Retinal pigment epithelial cell (primary cell): ENCODE results near the gene TET3.
A peak's percentile ranks its signal among the peaks of the same experiment; 100 is the strongest.

Experiments used
- DNase-seq: peaks from one replicate; pipeline ENCODE4 v3.0.0-alpha.2; 2010; ENCODE audit warnings: low read depth
- H3K4me3 ChIP-seq: 2 replicates; pipeline ENCODE4 v1.5.1; 2011; ENCODE audit warnings: mild to moderate bottlenecking, low read length, control low read depth, moderate library complexity
- TF ChIP-seq, protein P1 (sequence below): conservative IDR thresholded peaks from 2 replicates; pipeline ENCODE4 v1.5.1; 2011; ENCODE audit warnings: low read depth, low read length, control low read depth, inconsistent platforms

The TET3 gene

GRCh38 chr2:73975731-73976130 is 9.0 kb upstream of the TET3 start:
- no peak for DNase-seq
- no peak overlapping the region for H3K4me3 ChIP-seq
- TF ChIP-seq, protein P1, sequence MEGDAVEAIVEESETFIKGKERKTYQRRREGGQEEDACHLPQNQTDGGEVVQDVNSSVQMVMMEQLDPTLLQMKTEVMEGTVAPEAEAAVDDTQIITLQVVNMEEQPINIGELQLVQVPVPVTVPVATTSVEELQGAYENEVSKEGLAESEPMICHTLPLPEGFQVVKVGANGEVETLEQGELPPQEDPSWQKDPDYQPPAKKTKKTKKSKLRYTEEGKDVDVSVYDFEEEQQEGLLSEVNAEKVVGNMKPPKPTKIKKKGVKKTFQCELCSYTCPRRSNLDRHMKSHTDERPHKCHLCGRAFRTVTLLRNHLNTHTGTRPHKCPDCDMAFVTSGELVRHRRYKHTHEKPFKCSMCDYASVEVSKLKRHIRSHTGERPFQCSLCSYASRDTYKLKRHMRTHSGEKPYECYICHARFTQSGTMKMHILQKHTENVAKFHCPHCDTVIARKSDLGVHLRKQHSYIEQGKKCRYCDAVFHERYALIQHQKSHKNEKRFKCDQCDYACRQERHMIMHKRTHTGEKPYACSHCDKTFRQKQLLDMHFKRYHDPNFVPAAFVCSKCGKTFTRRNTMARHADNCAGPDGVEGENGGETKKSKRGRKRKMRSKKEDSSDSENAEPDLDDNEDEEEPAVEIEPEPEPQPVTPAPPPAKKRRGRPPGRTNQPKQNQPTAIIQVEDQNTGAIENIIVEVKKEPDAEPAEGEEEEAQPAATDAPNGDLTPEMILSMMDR: no peak

GRCh38 chr2:73976803-73977202 is 7.9 kb upstream of the TET3 start:
- no peak overlapping the region for H3K4me3 ChIP-seq
- no peak for DNase-seq
- TF ChIP-seq, protein P1: no peak

DNA sequence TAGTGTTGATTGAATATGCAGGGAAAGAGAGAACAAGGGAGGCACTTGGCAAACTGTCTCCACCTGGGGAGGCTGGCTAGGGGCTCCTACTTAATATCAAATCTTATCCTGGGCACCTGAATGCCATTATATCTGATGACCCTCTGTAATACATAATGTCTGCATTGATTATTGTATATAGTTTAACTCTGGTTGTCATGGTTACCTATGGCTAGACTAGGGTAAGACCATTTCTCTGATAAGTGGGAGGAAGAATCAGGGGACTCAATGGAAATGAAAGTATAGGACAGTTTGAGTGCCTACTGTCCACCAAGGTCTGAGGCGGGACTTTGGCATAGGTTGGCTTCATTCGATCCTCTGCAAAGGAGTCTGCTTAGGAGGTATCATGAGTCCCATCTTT is 7.2 kb upstream of the TET3 start:
- TF ChIP-seq, protein P1: no peak
- no peak for DNase-seq
- no peak overlapping the region for H3K4me3 ChIP-seq

GRCh38 chr2:73979021-73979420 is 5.7 kb upstream of the TET3 start:
- no peak overlapping the region for H3K4me3 ChIP-seq
- no peak for DNase-seq
- TF ChIP-seq, protein P1: no peak

DNA sequence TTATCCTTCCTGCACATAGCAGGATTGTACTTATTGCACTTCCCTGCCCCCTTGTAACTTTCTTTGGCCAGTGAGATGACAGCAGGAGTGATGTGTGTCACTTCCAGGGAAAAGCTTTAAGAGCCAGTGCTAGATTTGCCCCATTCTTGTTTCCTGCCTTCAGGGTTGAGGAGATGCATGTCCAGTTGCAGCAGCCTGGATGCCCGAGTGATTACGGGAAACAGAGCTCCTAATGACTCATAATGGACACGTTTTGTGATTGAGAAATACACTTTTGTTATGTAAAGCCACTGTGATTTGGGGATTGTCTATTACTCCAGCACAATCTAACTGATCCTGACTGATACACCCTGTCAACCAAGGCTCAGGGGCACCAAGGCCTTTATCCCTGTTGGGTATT is 5.0 kb upstream of the TET3 start:
- H3K4me3 ChIP-seq: no peak overlapping the region
- DNase-seq: peak; percentile 37
- TF ChIP-seq, protein P1: no peak

DNA sequence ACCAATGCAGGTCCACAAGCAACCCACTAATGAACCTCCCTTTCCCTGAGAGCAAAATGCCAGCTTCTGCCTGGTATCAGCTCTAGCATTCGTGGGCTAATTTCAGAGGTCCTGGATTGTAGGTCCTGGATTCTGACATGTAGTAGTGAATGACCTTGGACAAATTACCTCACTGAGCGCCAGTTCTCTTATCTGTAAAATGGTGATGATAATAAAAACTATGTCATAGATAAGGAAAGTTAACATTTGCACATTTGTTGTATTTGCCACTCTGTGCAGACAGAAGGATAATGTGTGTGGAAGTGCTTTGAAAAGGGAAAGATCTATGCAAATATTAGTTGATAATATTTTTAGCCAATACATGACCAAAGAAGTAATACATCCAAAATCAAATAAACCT is 4.1 kb upstream of the TET3 start:
- TF ChIP-seq, protein P1: no peak
- no peak for DNase-seq
- H3K4me3 ChIP-seq: no peak overlapping the region

DNA sequence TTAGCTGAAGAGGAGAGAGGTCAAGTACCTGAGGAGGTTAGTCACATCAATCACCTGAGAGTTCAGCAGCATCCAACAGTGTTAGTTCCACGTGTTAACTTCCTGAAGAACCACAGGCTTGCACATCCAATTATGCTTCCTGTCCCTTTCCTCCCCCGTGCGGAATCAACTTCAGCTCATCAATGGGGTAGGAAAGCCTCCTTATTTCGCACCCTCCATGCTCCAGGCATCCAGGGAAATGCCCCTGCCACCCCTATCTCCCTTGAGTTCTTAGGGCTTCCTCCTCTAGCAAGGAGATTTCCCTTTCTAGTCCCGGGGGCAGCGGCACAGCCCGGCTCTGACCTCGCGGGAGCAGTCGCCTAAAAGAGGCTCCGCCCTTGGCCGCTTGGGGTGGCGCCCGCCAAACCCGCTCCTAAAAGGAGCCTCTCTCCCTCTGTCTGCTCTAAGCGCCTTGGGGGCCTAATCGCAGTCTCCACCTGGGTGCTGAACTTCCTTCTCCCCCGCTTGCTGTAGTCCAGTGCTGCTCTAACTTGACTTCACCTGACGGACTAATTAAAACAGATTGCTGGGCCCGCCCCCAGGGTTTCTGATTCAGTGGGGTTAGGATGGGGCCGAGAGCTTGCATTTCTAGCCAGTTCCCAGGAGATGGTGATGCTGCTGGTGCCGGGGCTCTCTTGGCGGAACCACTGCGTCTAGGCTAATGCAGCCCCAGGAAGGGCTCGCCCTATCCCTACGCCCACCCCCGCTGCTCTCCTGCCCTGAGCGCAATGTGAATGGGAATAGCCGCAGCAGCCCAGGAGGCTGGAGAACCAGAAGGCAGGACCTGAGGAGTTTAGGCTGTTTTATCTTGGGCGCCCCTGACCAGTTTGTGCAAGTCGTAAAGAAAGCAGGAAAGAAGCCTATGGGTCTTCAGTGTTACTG is 3.4 kb upstream of the TET3 start:
- peak overlapping the region; percentile 48 for H3K4me3 ChIP-seq
- TF ChIP-seq, protein P1: no peak
- no peak for DNase-seq
